ENCODE measurements around the gene MYO7A. TPM values are rescaled to one million over a fixed set of nuclear protein-coding genes. Genes with fewer than 3 reads are reported as not detected.

MYO7A gene
- total RNA-seq, 2 donors from 2014 or later = 15.2 to 22.7 TPM

- Histone ChIP-seq H3K36me3 (no peaks in the 10 kb centered on the region), H3K9me3 (no peaks in the 10 kb centered on the region), H3K27me3 (replicated peaks; ENCODE audit: insufficient read depth) (no peaks in the 10 kb centered on the region), H3K4me3 (no peak overlapping the region), H3K4me1 (ENCODE audit: control insufficient read depth in 1 of 2, low read depth in 2 of 2) (no peaks in the 10 kb centered on the region), H3K27ac (no peak overlapping the region)
- DNase-seq (ENCODE audit: low spot score) (no peak), ATAC-seq (ENCODE audit: insufficient number of reproducible peaks, low FRiP score, low read depth) (no peak)
- no peak for TF ChIP-seq CTCF (IDR thresholded peaks at IDR 0.05)
Observed at GRCh38 chr11:77167791-77168190, 39.7 kb downstream of the MYO7A start.

GRCh38 chr11:77170107-77170506 lies 42.1 kb downstream of the MYO7A start:
- ATAC-seq (ENCODE audit: insufficient number of reproducible peaks, low FRiP score, low read depth) = no peak
- Histone ChIP-seq H3K36me3 (no peaks in the 10 kb centered on the region), H3K27me3 (replicated peaks; ENCODE audit: insufficient read depth) (no peaks in the 10 kb centered on the region), H3K27ac (no peak overlapping the region), H3K9me3 (no peaks in the 10 kb centered on the region), H3K4me3 (no peak overlapping the region), H3K4me1 (ENCODE audit: control insufficient read depth in 1 of 2, low read depth in 2 of 2) (no peaks in the 10 kb centered on the region)
- TF ChIP-seq CTCF (IDR thresholded peaks at IDR 0.05) = no peak
- no peak for DNase-seq (ENCODE audit: low spot score)

- H3K4me1 ChIP-seq (ENCODE audit: control insufficient read depth in 1 of 2, low read depth in 2 of 2) = no peaks in the 10 kb centered on the region
- H3K36me3 ChIP-seq = no peaks in the 10 kb centered on the region
- no peaks in the 10 kb centered on the region for H3K9me3 ChIP-seq
- no peaks in the 10 kb centered on the region for H3K27me3 ChIP-seq (replicated peaks; ENCODE audit: insufficient read depth)
- no peak overlapping the region for H3K27ac ChIP-seq
- no peak overlapping the region for H3K4me3 ChIP-seq
- TF ChIP-seq CTCF (IDR thresholded peaks at IDR 0.05) = no peak
- DNase-seq (ENCODE audit: low spot score) = no peak
- ATAC-seq (ENCODE audit: insufficient number of reproducible peaks, low FRiP score, low read depth) = no peak
Observed at GRCh38 chr11:77171254-77171653, 43.2 kb downstream of the MYO7A start.

- TF ChIP-seq CTCF (IDR thresholded peaks at IDR 0.05) = no peak
- DNase-seq (ENCODE audit: low spot score) (no peak), ATAC-seq (ENCODE audit: insufficient number of reproducible peaks, low FRiP score, low read depth) (no peak)
- H3K4me1 ChIP-seq (ENCODE audit: control insufficient read depth in 1 of 2, low read depth in 2 of 2) = no peaks in the 10 kb centered on the region
- H3K4me3 ChIP-seq = no peak overlapping the region
- no peaks in the 10 kb centered on the region for H3K9me3 ChIP-seq
- no peaks in the 10 kb centered on the region for H3K27me3 ChIP-seq (replicated peaks; ENCODE audit: insufficient read depth)
- H3K36me3 ChIP-seq = no peaks in the 10 kb centered on the region
- H3K27ac ChIP-seq = no peak overlapping the region
Observed at GRCh38 chr11:77171885-77172665, 44.0 kb downstream of the MYO7A start.

- Histone ChIP-seq H3K4me1 (ENCODE audit: control insufficient read depth in 1 of 2, low read depth in 2 of 2) (no peaks in the 10 kb centered on the region), H3K9me3 (no peaks in the 10 kb centered on the region), H3K27me3 (replicated peaks; ENCODE audit: insufficient read depth) (no peaks in the 10 kb centered on the region), H3K36me3 (no peaks in the 10 kb centered on the region), H3K4me3 (no peak overlapping the region), H3K27ac (no peak overlapping the region)
- TF ChIP-seq CTCF (IDR thresholded peaks at IDR 0.05) = no peak
- ATAC-seq (ENCODE audit: insufficient number of reproducible peaks, low FRiP score, low read depth) = no peak
- DNase-seq (ENCODE audit: low spot score) = no peak
Observed at GRCh38 chr11:77172666-77172982, 44.6 kb downstream of the MYO7A start.

All from thoracic aorta (tissue), 2 donors.